Subcutaneous adipose tissue (tissue), 4 donors: ENCODE measurements around the gene MRGPRX1. TPM values are rescaled to one million over a fixed set of nuclear protein-coding genes. Genes with fewer than 3 reads are reported as not detected.

Source experiments
- total RNA-seq, 4 donors: library from RNA; depleted of rRNA; stranded (reverse); fragments of >200 nt; gene quantifications; one replicate each; pipeline ENCODE4 v1.1.0, GENCODE V29; 2016
- TF ChIP-seq, protein P1 (sequence below): fragments of 450-650 bp; IDR thresholded peaks from one replicate; pipeline ENCODE4 v1.5.1; 2016; ENCODE audit warnings: low read depth, mild to moderate bottlenecking, control low read depth, antibody characterized with exemption, moderate library complexity

The MRGPRX1 gene
- total RNA-seq, 4 donors from 2014 or later: not detected

DNA sequence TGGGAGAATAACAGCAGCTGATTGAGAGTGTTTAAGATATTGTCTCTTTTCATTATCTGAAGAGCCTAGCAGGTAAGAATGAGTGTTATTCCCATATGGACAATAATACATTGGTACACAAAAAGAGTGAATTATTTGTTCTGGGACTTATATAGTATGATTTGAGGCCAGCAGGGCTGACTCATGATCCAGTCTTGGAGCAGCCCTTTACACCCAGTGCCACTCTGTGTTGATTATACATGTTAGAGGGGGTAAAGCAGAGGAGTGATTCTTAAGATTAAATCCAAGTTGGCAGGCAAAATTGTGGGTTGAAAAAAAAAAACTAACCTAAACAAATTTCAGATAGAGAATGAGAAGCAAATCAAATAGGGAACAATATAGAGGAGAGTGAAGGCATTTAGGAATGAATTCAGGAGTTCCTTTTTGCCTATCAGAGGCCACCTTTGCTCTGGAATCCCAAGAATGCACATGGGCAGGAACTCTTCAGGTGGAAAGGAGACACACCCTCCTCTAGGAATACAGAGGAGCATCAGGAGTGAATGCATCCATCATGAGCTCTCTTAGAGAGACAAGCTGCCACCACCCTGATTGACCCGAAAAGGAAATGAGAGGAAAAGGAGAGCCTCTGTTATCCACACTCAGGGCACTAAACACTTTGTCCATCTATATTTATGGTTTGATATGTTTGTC, 19.2 kb upstream of the MRGPRX1 start:
- TF ChIP-seq, protein P1, sequence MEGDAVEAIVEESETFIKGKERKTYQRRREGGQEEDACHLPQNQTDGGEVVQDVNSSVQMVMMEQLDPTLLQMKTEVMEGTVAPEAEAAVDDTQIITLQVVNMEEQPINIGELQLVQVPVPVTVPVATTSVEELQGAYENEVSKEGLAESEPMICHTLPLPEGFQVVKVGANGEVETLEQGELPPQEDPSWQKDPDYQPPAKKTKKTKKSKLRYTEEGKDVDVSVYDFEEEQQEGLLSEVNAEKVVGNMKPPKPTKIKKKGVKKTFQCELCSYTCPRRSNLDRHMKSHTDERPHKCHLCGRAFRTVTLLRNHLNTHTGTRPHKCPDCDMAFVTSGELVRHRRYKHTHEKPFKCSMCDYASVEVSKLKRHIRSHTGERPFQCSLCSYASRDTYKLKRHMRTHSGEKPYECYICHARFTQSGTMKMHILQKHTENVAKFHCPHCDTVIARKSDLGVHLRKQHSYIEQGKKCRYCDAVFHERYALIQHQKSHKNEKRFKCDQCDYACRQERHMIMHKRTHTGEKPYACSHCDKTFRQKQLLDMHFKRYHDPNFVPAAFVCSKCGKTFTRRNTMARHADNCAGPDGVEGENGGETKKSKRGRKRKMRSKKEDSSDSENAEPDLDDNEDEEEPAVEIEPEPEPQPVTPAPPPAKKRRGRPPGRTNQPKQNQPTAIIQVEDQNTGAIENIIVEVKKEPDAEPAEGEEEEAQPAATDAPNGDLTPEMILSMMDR: no peak

DNA sequence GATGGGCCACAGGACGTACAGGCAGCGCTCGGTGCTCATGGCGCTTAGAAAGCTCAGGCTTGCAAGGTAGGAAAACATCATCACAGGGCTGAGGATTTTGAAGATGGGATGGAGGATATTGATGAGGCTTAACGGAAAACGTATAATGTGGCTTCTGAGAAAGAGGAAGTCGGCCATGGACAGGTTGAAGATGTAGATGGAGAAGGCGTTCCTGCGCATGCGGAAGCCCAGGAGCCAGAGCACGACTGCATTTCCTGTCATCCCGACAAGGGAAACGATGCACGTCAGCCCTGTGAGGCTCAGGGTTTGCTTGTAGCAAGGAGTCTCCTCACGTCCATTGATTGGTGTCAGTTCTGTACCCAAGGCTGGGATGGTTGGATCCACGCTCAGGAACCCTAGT, 17.4 kb upstream of the MRGPRX1 start:
- TF ChIP-seq, protein P1: no peak

DNA sequence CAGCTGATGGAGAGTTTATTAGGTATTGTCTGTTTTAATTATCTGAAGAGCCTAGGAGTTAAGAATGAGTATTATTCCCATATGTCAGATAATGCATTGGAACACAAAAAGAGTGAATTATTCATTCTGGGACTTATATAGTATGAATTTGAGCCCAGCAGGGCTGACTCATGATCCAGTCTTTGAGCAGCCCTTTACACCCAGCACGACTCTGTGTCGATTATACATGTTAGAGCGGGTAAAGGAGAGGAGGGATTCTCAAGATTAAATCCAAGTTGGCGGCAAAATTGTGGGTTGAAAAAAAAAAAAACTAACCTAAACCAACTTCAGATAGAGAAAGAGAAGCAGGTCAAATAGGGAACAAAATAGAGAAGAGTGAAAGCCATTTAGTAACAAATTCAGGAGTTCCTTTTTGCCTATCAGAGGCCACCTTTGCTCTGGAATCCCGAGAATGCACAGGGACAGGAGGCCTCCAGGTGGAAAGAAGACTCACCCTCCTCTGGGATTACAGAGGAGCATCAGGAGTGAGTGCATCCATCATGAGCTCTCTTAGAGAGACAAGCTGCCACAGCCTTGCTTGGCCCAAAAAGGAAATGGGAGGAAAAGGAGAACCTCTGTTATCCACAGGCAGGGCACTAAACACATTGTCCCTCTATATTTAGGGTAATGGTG, 3.1 kb downstream of the MRGPRX1 start:
- TF ChIP-seq, protein P1: no peak

DNA sequence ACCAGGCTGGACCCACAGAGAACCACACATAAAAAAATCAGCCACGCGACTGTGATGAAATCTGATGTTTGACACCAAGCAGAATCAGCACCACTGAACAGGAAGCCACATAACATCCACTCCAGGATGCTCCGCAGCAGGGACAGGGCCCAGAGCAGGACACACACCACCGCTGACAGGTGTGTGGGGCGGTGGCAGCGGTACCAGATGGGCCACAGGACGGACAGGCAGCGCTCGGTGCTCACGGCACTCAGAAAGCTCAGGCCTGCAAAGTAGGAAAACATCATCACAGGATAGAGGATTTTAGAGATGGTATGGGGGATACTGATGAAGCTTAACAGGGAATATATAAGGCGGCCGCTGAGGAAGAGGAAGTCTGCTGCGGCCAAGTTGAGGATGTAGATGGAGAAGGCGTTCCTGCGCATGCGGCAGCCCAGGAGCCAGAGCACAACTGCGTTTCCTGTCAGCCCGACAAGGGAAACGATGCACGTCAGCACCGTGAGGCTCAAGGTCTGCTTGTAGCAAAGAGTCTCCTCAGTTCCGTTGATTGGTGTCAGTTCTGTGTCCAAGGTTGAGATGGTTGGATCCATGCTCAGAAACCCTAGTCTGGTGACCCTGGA, 4.9 kb downstream of the MRGPRX1 start:
- TF ChIP-seq, protein P1: no peak

DNA sequence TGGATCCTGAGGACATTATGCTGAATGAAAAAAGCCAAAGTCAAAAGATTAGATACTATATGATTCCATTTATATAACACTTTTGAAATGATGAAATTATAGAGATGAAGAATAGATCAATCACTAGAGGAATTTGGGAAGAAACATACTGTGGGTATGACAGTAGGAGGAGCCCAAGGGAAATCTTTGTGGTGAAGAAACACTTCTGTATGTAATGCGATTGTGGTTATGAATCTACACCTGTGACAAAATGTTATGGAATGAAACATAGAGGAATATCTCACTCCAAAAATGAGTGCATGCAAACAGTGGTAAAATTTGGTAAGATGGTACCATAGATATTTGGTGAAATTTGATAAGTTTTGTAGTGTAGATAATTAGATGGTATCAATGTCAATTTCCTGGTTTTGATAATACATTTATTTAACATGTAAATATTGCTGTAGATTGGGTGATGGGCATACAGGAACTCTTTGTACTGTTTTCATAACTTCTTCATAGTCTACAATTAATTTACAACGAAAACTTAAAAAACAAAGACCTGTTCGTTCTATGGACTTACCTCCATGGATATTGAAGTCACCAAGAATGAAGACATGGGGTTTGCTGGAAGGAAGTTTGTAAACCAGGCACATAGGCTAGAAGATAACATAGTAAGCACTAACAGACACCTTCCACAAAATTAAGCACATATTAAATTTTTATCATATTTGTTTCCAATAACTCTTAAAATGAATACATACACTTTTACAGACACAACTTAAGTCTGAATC, 11.5 kb downstream of the MRGPRX1 start:
- TF ChIP-seq, protein P1: no peak

DNA sequence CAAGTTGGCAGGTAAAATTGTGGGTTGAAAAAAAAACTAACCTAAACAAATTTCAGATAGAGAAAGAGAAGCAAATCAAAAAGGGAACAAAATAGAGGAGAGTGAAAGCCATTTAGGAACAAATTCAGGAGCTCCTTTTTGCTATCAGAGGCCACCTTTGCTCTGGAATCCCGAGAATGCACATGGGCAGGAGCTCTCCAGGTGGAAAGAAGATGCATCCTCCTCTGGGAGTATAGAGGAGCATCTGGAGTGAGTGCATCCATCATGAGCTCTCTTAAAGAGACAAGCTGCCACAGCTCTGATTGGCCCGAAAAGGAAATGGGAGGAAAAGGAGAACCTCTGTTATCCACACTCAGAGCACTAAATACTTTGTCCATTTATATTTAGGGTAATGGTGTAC, 26.3 kb downstream of the MRGPRX1 start:
- TF ChIP-seq, protein P1: no peak

DNA sequence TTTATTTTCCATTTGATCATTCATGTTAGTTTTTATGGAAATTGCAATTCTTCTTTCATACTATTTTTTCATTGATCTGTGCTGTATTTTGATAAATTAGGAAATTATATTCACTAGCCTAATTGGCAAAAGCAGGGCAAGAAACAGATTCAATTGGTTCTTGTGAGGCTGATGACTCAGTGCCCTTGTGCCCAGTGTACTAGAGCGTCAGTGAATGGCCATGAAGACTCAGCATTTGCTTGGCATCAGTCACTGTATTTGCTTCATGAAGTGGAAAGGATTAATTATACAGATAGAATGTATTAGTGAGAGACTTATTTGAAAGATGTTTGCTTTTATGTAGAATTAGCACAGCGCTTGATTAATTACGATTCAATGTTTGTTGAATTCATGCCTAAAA, 31.8 kb downstream of the MRGPRX1 start:
- TF ChIP-seq, protein P1: no peak
